GM12865 (cell line): ENCODE data around the gene ARHGEF7.

Experiments
- DNase-seq: peaks from one replicate; pipeline ENCODE4 v3.0.0; 2010; ENCODE audit warnings: low read depth
- H3K4me3 ChIP-seq: 2 replicates; pipeline ENCODE4 v1.5.1; 2011; ENCODE audit warnings: mild to moderate bottlenecking, low read depth, low read length, control low read depth
- TF ChIP-seq, protein P1 (sequence below): IDR thresholded peaks from 2 replicates; pipeline ENCODE4 v1.5.1; 2011; ENCODE audit warnings: low read length, control low read depth, low read depth, inconsistent platforms; ENCODE audit not compliant: insufficient read depth; ENCODE audit errors: missing control alignments

Gene ARHGEF7

DNA sequence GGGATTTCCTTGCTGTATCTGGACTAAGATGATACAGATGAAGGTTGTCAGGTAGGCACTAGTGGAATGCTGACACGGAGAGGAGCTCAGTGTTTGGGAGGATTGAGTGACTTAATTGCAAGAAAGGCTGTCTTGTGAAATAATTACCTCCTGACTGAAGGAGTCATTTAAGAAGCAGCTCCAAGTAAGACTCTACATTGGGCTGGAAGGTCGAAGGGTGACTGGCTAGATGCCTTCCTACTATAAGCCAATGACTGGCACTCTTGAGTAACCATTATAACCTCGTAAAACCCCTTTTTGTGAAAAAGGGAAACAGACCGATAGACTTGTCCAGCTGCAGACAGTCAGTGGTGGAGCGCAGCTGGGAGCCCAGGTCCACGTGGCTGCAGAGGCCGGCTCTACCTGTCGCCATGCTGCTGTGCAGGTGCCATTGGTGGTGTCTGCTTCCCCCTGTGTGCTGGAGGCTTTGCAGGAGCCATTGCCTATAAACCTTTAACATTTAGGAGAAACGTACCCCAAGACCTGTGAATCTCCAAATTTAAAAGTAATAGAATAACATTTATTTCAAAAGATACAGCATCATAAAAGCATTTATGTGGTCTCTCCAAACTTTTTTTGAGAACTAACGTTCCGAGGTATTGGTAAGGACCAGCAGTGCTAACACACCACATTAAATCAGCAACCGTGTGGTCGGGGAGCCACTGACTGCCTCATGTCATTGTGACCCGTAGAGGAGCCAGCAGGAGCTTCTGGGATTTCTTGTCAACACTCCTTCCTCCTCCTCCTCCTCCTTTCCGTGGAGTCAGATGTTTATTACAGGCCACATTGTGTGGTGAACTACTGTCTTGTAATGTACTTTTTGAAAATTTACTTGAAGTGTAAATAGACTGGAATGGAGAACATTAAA is 124.9 kb downstream of the ARHGEF7 start:
- H3K4me3 ChIP-seq = no peak overlapping the region
- TF ChIP-seq, protein P1, sequence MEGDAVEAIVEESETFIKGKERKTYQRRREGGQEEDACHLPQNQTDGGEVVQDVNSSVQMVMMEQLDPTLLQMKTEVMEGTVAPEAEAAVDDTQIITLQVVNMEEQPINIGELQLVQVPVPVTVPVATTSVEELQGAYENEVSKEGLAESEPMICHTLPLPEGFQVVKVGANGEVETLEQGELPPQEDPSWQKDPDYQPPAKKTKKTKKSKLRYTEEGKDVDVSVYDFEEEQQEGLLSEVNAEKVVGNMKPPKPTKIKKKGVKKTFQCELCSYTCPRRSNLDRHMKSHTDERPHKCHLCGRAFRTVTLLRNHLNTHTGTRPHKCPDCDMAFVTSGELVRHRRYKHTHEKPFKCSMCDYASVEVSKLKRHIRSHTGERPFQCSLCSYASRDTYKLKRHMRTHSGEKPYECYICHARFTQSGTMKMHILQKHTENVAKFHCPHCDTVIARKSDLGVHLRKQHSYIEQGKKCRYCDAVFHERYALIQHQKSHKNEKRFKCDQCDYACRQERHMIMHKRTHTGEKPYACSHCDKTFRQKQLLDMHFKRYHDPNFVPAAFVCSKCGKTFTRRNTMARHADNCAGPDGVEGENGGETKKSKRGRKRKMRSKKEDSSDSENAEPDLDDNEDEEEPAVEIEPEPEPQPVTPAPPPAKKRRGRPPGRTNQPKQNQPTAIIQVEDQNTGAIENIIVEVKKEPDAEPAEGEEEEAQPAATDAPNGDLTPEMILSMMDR = no peak
- DNase-seq = no peak

DNA sequence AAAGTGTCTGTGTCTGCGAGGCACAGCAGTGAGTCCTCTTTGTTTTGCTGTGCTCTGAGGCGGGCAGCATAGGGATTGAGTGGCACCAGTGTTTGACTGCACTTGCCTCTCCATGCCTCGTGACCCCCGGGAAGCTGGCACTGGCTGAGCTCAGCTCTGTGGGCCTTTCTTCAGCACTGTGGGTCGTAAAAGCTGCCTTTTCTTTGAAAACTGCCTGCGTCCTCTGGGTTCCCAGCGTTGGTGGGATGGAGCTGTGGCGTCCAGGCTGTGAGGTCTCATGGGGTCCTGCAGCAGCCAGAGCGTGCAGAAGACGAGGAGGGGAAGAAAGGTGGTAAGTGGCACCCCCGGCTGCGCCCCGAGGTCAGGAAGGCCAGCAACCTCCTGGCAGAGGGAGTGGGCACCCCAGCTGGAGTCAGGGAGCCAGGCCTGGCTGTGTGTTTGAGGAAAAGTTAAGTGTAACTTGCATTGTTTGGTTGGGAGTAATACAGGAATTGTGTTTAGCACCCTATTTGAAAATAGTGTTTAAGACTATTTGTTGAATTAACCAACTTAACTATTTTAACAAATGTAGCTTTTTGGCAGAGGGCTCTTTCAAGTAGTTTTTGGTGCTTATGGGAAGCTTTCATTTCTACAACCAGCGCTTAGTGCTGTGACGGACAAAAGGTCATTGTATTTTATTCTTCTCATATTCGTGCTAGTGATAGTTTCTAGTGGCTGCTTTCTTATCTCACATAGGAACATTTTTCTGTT is 126.1 kb downstream of the ARHGEF7 start:
- H3K4me3 ChIP-seq = no peak overlapping the region
- TF ChIP-seq, protein P1 = no peak
- no peak for DNase-seq

DNA sequence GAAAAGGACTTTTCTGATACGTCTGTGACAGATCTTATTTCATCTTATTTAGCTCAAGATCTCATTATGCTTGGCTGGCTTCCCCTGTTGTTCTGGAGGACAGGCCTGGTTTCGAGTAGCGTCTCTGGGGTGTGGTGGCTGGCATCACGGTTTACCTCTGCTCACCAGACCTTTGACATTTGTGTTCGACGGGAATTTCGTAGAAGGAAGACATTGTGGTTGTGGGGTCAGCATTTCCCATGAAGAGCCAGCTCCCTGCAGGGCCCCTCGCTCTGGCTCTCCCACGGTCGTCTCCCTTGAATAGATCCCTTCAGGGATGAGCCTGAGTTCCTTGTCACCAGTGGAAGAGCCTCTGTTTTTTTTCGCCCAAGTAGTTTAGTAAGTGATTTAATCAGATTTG is 126.8 kb downstream of the ARHGEF7 start:
- no peak for DNase-seq
- TF ChIP-seq, protein P1 = no peak
- H3K4me3 ChIP-seq = no peak overlapping the region

DNA sequence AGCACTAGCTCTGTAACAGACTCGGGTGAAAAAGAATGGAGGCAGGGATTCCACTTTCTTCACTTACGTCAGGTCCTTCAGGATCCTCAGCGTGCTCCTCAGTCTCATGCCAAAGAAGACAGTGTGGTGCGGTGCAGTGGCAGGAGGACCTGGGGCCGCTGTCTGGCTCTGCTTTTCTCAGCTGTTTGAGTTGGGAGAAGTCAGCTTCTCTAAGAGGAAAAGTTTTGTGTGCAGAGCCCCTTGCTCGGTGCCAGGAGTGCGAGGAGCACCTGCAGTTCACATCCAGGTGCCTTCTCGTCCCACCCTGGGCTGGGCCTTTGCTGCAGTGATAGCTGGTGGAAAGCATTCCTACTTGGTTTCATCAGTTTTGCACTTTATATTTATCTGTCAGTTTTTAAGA is 127.5 kb downstream of the ARHGEF7 start:
- no peak overlapping the region for H3K4me3 ChIP-seq
- no peak for DNase-seq
- TF ChIP-seq, protein P1 = no peak

DNA sequence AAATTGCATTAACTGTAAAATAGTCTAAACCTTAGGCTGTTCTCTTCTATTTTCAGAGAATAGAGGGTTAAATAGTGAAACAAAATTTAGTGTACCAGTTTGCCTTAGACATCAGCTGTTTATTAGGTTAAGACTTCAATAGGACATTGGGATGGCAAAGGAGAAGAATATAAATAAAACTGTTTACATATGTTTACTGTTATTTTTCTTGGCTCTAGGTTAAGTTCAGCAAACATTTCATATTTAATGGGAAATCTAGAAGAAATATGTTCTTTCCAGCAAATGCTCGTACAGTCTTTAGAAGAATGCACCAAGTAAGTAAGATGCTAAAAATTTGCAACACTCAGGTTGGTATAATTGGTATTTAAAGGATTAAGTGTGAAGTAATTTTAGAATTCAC is 128.9 kb downstream of the ARHGEF7 start:
- TF ChIP-seq, protein P1 = no peak
- no peak overlapping the region for H3K4me3 ChIP-seq
- DNase-seq = no peak

DNA sequence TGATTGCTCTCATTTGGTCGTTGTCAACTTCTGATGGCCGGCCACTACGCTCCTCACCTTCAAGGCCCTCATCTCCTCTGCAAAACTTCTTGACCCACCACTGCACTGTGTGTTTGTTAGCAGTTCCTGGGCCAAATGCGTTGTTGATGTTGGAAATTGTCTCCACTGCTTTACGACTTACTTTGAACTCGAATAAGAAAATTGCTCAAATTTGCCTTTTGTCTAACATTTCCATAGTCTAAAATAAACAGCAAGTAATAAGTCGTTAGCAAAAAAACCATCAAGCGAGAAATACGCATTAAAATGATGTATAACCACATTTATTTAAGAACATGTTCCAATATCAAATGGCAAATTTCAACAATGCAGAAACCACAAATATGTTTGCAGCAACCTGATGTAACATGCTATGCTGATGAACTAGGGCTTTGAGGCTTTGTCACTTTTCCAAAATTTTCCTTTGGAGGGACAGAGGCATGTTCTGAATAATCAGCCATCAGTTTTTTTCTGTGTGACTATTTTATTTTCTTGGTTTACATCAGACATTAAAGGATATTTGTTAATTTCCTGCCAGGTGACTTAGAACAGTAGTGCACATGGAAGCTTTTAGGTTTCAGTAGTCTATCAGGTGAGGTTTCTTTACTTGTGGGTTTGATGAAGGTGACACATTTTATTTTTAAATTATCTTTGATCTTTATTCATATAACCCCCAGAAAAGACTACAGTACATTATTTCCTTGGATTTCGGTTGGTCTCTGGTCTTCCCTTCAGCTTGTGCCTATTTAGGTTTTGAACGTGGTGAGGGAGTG is 130.7 kb downstream of the ARHGEF7 start:
- DNase-seq = no peak
- TF ChIP-seq, protein P1 = no peak
- no peak overlapping the region for H3K4me3 ChIP-seq
